Endodermal cell (in vitro differentiated cells): ENCODE data around the gene RAB4A. TPM values are rescaled to one million over a fixed set of nuclear protein-coding genes. Genes with fewer than 3 reads are reported as not detected.

ENCODE experiments used
- DNase-seq: peaks from one replicate; pipeline ENCODE4 v3.0.0-alpha.2; 2017
- H3K27ac ChIP-seq: 2 replicates; pipeline ENCODE4 v1.5.1; 2013; ENCODE audit warnings: mild to moderate bottlenecking, low read depth, low read length, moderate library complexity
- H3K27me3 ChIP-seq: 2 replicates; pipeline ENCODE4 v1.6.1; 2013; ENCODE audit warnings: mild to moderate bottlenecking, low read length, moderate library complexity; ENCODE audit not compliant: insufficient read depth, control insufficient read depth, poor library complexity, severe bottlenecking
- H3K36me3 ChIP-seq: 2 replicates; pipeline ENCODE4 v1.7.0; 2013; ENCODE audit warnings: mild to moderate bottlenecking, low read length, moderate library complexity; ENCODE audit not compliant: control insufficient read depth, insufficient read depth
- H3K4me1 ChIP-seq: one replicate; pipeline ENCODE4 v1.7.0; 2013; ENCODE audit warnings: low read length; ENCODE audit not compliant: control insufficient read depth, insufficient read depth
- H3K4me3 ChIP-seq: 2 replicates; pipeline ENCODE4 v1.5.1; 2013; ENCODE audit warnings: mild to moderate bottlenecking, low read length, moderate library complexity
- H3K9ac ChIP-seq: 2 replicates; pipeline ENCODE4 v1.6.1; 2013; ENCODE audit warnings: mild to moderate bottlenecking, low read length, moderate library complexity; ENCODE audit not compliant: poor library complexity, severe bottlenecking; ENCODE audit errors: extremely low read depth
- H3K9me3 ChIP-seq: 2 replicates; pipeline ENCODE4 v1.6.1; 2013; ENCODE audit warnings: mild to moderate bottlenecking, low read length, moderate library complexity; ENCODE audit not compliant: control insufficient read depth
- H3K27ac Mint-ChIP-seq: 2 replicates; pipeline ENCODE4 v1.8.0; 2020; ENCODE audit warnings: mixed read lengths
- H3K27me3 Mint-ChIP-seq: 2 replicates; pipeline ENCODE4 v1.8.0; 2021; ENCODE audit warnings: mild to moderate bottlenecking, mixed read lengths; ENCODE audit not compliant: insufficient read depth
- H3K36me3 Mint-ChIP-seq: 2 replicates; pipeline ENCODE4 v1.8.0; 2020; ENCODE audit warnings: low read depth, mixed read lengths
- H3K4me1 Mint-ChIP-seq: 2 replicates; pipeline ENCODE4 v1.8.0; 2020; ENCODE audit warnings: mixed read lengths
- H3K4me3 Mint-ChIP-seq: 2 replicates; pipeline ENCODE4 v1.8.0; 2020; ENCODE audit warnings: mild to moderate bottlenecking, moderate library complexity, mixed read lengths
- H3K9me3 Mint-ChIP-seq: 2 replicates; pipeline ENCODE4 v1.8.0; 2020; ENCODE audit warnings: mild to moderate bottlenecking, mixed read lengths
- CTCF ChIP-seq: fragments of 200-600 bp; sonication (generic); conservative IDR thresholded peaks from 2 replicates; pipeline ENCODE4 v1.5.0; 2021; ENCODE audit warnings: antibody characterized with exemption, mild to moderate bottlenecking
- WGBS, 2 experiments: methylation state at CpG; one replicate each; pipeline versions ENCODE4 v1.1.5 to v1.1.7; 2013; ENCODE audit warnings: missing lambda C conversion rate in 2 of 2, mixed read lengths in 1 of 2; ENCODE audit not compliant: insufficient coverage in 1 of 2, insufficient read length in 1 of 2; 5-methylcytosine and 5-hydroxymethylcytosine counted together
- total RNA-seq, 2 donors: library from RNA; stranded (reverse); fragmentation: NEBNext Ultra II Directional in 1 of 2; extraction: Animal tissue kit (Norgen Biotek cat#: 25700) in 1 of 2; gene quantifications; 2 replicates in 1 of 2; 3 replicates in 1 of 2; pipeline ENCODE4 v1.2.1, GENCODE V29; 2021

Gene RAB4A
- total RNA-seq, 2 donors from 2014 or later = 46.2 to 48.9 TPM

DNA sequence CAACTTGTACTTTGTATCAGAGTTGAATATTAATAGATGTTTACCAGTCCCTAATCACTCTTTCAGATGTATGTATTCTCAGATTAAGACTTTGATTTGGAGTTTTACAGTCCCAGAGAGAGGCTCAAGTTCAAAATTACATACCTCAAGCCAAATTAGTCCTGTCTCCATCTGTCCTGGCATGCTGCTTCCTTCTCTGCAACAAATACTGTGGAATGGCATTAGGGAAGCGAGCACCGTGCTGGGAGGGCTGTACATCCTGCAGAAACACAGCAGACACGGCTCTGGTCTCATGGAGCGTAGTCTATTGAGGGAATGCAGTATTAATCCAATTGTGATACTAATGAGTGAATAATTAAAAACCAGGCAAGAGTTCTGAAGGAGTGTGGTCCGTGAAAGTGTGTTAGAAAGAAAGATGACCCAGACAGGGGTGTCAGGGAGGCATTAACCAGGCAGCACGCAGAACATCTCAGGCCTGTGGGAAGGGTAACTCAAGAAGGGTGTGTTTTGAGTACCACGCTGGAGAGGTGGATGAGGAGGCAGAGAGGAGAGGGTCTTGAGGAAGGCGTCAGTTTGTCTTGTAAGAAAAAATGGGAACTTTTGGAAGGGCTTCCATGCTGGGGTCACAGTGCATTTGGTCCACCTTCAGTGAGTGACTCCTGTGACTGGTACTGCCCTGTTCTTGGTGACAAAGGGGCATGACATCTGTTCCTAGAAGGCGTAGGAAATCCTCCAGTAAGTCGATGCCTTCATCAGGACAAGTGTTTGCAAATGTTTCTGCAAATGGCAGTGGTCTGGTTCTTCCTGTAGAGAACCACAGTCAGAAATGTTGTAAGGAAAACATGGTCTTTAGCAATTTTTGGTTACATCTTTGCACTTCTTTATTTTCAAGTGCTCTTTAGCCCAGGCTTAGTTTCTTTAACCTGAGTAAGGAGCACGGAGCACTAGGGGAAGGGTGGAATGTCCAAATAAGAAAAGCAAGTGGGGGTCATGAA is 1.6 kb downstream of the RAB4A start:
- H3K9me3 Mint-ChIP-seq = no peaks in the 10 kb centered on the region
- Histone ChIP-seq H3K9me3 (no peaks in the 10 kb centered on the region), H3K27ac (no peak overlapping the region), H3K27me3 (no peaks in the 10 kb centered on the region), H3K4me1 (no peaks in the 10 kb centered on the region), H3K4me3 (peak overlapping the region; percentile 92), H3K36me3 (no peaks in the 10 kb centered on the region), H3K9ac (peak overlapping the region; percentile 51)
- peak overlapping the region; percentile 80 for H3K4me3 Mint-ChIP-seq
- H3K27ac Mint-ChIP-seq = no peak overlapping the region
- TF ChIP-seq CTCF = no peak
- no peaks in the 10 kb centered on the region for H3K27me3 Mint-ChIP-seq
- H3K4me1 Mint-ChIP-seq = peaks cover 19% of the 10 kb centered on the region
- 77% methylated on average over 11 of the region's 11 CpGs for WGBS, 2 experiments
- DNase-seq = no peak
- H3K36me3 Mint-ChIP-seq = peaks cover 6% of the 10 kb centered on the region

GRCh38 chr1:229273507-229274232 is 2.8 kb downstream of the RAB4A start:
- no peak for TF ChIP-seq CTCF

DNA sequence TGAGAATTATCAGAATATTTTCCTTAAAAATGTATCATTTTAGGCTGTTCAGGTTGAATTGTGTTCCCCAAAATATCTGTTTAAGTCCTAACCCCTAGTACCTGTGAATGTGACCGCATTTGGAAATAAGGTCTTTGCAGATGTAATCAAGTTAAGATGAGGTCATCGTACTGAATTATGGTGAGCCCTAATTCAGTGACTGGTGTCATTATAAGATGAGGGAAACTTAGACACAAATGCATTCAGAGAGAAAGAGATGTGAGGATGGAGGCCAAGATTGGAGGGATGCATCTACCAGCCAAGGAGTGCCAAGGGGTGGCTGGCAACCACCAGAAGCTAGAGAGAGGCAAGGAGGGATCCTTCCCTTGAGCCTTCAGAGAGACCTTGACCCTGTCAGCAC is 4.1 kb downstream of the RAB4A start:
- Histone ChIP-seq H3K4me3 (no peak overlapping the region), H3K27me3 (no peaks in the 10 kb centered on the region), H3K36me3 (no peaks in the 10 kb centered on the region), H3K9me3 (no peaks in the 10 kb centered on the region), H3K9ac (no peak overlapping the region), H3K27ac (no peak overlapping the region), H3K4me1 (no peaks in the 10 kb centered on the region)
- H3K27ac Mint-ChIP-seq = no peak overlapping the region
- WGBS, 2 experiments = 90 to 100% methylated on average over 2 of the region's 2 CpGs
- no peaks in the 10 kb centered on the region for H3K27me3 Mint-ChIP-seq
- H3K4me3 Mint-ChIP-seq = no peak overlapping the region
- no peak for TF ChIP-seq CTCF
- no peaks in the 10 kb centered on the region for H3K9me3 Mint-ChIP-seq
- H3K4me1 Mint-ChIP-seq = peaks cover 19% of the 10 kb centered on the region
- peaks cover 2% of the 10 kb centered on the region for H3K36me3 Mint-ChIP-seq
- no peak for DNase-seq

More at GRCh38 chr1:229273507-229274232, 2.8 kb downstream of the RAB4A start:
- Histone ChIP-seq H3K9ac (no peak overlapping the region), H3K36me3 (no peaks in the 10 kb centered on the region), H3K9me3 (no peaks in the 10 kb centered on the region), H3K4me1 (no peaks in the 10 kb centered on the region), H3K27ac (no peak overlapping the region), H3K4me3 (no peak overlapping the region), H3K27me3 (no peaks in the 10 kb centered on the region)
- WGBS, 2 experiments = 93 to 97% methylated on average over 4 to 7 of the region's 7 CpGs
- no peak for DNase-seq
- Mint-ChIP-seq H3K9me3 (no peaks in the 10 kb centered on the region), H3K4me1 (peaks cover 19% of the 10 kb centered on the region), H3K36me3 (peaks cover 2% of the 10 kb centered on the region), H3K27me3 (no peaks in the 10 kb centered on the region), H3K4me3 (no peak overlapping the region), H3K27ac (no peak overlapping the region)
